GM18870 (cell line): ENCODE results near the gene KLF18.
"Not testable (repeated sequence)": the region's sequence is repeated elsewhere in the genome, so short reads cannot be mapped to it uniquely, and the experiment has no call there.

Experiments used
- ATAC-seq: cut with Tn5 transposase; IDR thresholded peaks from one replicate; pipeline ENCODE4 v1.9.1; 2021; ENCODE audit warnings: moderate library complexity; ENCODE audit not compliant: unreplicated experiment

Gene KLF18

GRCh38 chr1:44129616-44130500 is 11.6 kb downstream of the KLF18 start:
- ATAC-seq: no peak

- no peak for ATAC-seq
Observed at GRCh38 chr1:44120398-44120949, 21.0 kb downstream of the KLF18 start.

GRCh38 chr1:44119525-44119924 is 21.9 kb downstream of the KLF18 start:
- no peak for ATAC-seq

GRCh38 chr1:44118682-44119081 is 22.7 kb downstream of the KLF18 start, which contains the start of gene KLF17:
TSS of gene KLF17 (plus strand) at chr1:44118821. CDS start at chr1:44118908, 87 bp downstream.
- ATAC-seq: no peak

GRCh38 chr1:44117272-44117671 is 24.2 kb downstream of the KLF18 start:
- ATAC-seq: not testable (repeated sequence)

GRCh38 chr1:44114098-44114497 is 27.3 kb downstream of the KLF18 start:
- ATAC-seq: no peak

- ATAC-seq: no peak
Observed at GRCh38 chr1:44113095-44113609, 28.3 kb downstream of the KLF18 start.

GRCh38 chr1:44112486-44112885 is 28.9 kb downstream of the KLF18 start:
- no peak for ATAC-seq

GRCh38 chr1:44111861-44112260 is 29.6 kb downstream of the KLF18 start:
- no peak for ATAC-seq

- ATAC-seq: no peak
Observed at GRCh38 chr1:44110916-44111315, 30.5 kb downstream of the KLF18 start.

GRCh38 chr1:44108971-44109370 is 32.5 kb downstream of the KLF18 start:
- no peak for ATAC-seq

- ATAC-seq: no peak
Observed at GRCh38 chr1:44108241-44108640, 33.2 kb downstream of the KLF18 start.

GRCh38 chr1:44105810-44106209 is 35.6 kb downstream of the KLF18 start:
- ATAC-seq: no peak

- no peak for ATAC-seq
Observed at GRCh38 chr1:44103270-44104131, 37.9 kb downstream of the KLF18 start.

- no peak for ATAC-seq
Observed at GRCh38 chr1:44101328-44101727, 40.1 kb downstream of the KLF18 start.

- no peak for ATAC-seq
Observed at GRCh38 chr1:44100183-44100868, 41.1 kb downstream of the KLF18 start.

- no peak for ATAC-seq
Observed at GRCh38 chr1:44094047-44094446, 47.4 kb downstream of the KLF18 start.

- ATAC-seq: no peak
Observed at GRCh38 chr1:44090429-44091252, 50.8 kb downstream of the KLF18 start.

- no peak for ATAC-seq
Observed at GRCh38 chr1:44089371-44090048, 51.9 kb downstream of the KLF18 start.
